K562 (cell line): ENCODE data around the gene HAUS3. TPM values are rescaled to one million over a fixed set of nuclear protein-coding genes. Genes with fewer than 3 reads are reported as not detected.

Experiments used
- ASH1L ChIP-seq: fragments of 450-650 bp; IDR thresholded peaks from 2 replicates; pipeline ENCODE4 v1.6.1; 2018; ENCODE audit warnings: borderline replicate concordance, mild to moderate bottlenecking, low read depth; ENCODE audit not compliant: partially characterized antibody
- ATF4 ChIP-seq: fragments of 450-650 bp; formaldehyde crosslinking; IDR thresholded peaks from 2 replicates; pipeline ENCODE4 v1.4.0; 2022; ENCODE audit warnings: mild to moderate bottlenecking, moderate library complexity
- E2F5 ChIP-seq: sonication (generic); formaldehyde crosslinking; IDR thresholded peaks from 2 replicates; pipeline ENCODE4 v1.8.0; 2022; ENCODE audit warnings: mild to moderate bottlenecking, missing genetic modification reagents
- KLF13 ChIP-seq: fragments of 450-650 bp; IDR thresholded peaks from 2 replicates; pipeline ENCODE4 v1.6.1; 2016; ENCODE audit warnings: missing genetic modification characterization, low read depth, mild to moderate bottlenecking, missing compliant biosample characterization, moderate library complexity, borderline replicate concordance
- OTX1 ChIP-seq: fragments of 450-650 bp; formaldehyde crosslinking; IDR thresholded peaks from 2 replicates; pipeline ENCODE4 v1.4.0; 2022; ENCODE audit warnings: mild to moderate bottlenecking
- ZBED1 ChIP-seq: IDR thresholded peaks from 2 replicates; pipeline ENCODE4 v1.6.1; 2014
- ZBTB2 ChIP-seq: fragments of 450-650 bp; IDR thresholded peaks from 2 replicates; pipeline ENCODE4 v1.6.1; 2016; ENCODE audit warnings: antibody characterized with exemption
- ZBTB33 ChIP-seq: sonication (generic); formaldehyde crosslinking; IDR thresholded peaks from 2 replicates; pipeline ENCODE4 v1.8.1; 2023; ENCODE audit warnings: mild to moderate bottlenecking, missing genetic modification reagents
- ZBTB40 ChIP-seq, 2 experiments: fragments of 450-650 bp in 1 of 2; sonication (generic) in 1 of 2; formaldehyde crosslinking in 1 of 2; IDR thresholded peaks; 2 replicates each; pipeline versions ENCODE4 v1.7.1 to v1.9.0; 2016 to 2022; ENCODE audit warnings: inconsistent platforms in 1 of 2, mild to moderate bottlenecking in 1 of 2, missing genetic modification reagents in 1 of 2
- ZNF408 ChIP-seq: fragments of 250-450 bp; sonication (Bioruptor Pico); IDR thresholded peaks from 2 replicates; pipeline ENCODE4 v1.4.0; 2020; ENCODE audit warnings: low read depth, mild to moderate bottlenecking, moderate library complexity
- ZZZ3 ChIP-seq: fragments of 450-650 bp; IDR thresholded peaks from 2 replicates; pipeline ENCODE4 v1.6.1; 2016; ENCODE audit warnings: antibody characterized with exemption, mild to moderate bottlenecking, moderate library complexity
- polyA plus RNA-seq, 8 experiments: library from polyadenylated mRNA; depleted of rRNA in 4 of 8; stranded (reverse) in 5 of 8; unstranded in 3 of 8; fragments of >200 nt; fragmentation: Nextera tagmentation in 2 of 8; fragmentation: Illumina TruSeq in 1 of 8; extraction: Ambion mirVana in 2 of 8; extraction: Trizol in 1 of 8; gene quantifications; 2 replicates each; pipeline versions ENCODE4 v1.2.1 to v1.2.3, GENCODE V29; 2011 to 2014; ENCODE audit warnings: inconsistent platforms in 1 of 8, missing spikeins in 1 of 8
- total RNA-seq, 7 experiments: library from RNA; depleted of rRNA in 6 of 7; stranded (reverse); fragments of >200 nt in 6 of 7; fragmentation: Illumina TruSeq in 2 of 7; extraction: Trizol in 2 of 7; gene quantifications; 2 replicates each; pipeline versions ENCODE4 v1.2.1 to v1.2.3, GENCODE V29; 2011 to 2021; ENCODE audit warnings: low replicate concordance in 1 of 7

The HAUS3 gene
- total and polyA plus RNA-seq, 9 of the 15 experiments (the other 6 are each of a cell fraction or from before 2014, with no cell fraction given): 8.9 to 25.7 (median 21.5) TPM

- TF ChIP-seq ZBTB40 (IDR thresholded peaks at IDR 0.05) (0 out of 2 replicates have a peak, but pooled peaks have one; percentile 12), ZBTB40 (CRISPR knock-in tag; IDR thresholded peaks at IDR 0.05) (no peak), ZZZ3 (no peak), ZBTB33 (no peak), KLF13 (tag) (no peak), ATF4 (CRISPR knock-in tag) (no peak), OTX1 (CRISPR knock-in tag) (no peak), ASH1L (no peak), E2F5 (no peak), ZBTB2 (peak; percentile 91), ZBED1 (no peak), ZNF408 (CRISPR knock-in tag) (no peak)
These were observed at the start of gene HAUS3, which contains the start of gene POLN (continued) for GRCh38 chr4:2241410-2242353.
